Lower lobe of right lung (tissue), 2 donors: Measurements from ENCODE around the gene HMGB4. TPM values are rescaled to one million over a fixed set of nuclear protein-coding genes. Genes with fewer than 3 reads are reported as not detected.

Experiments used
- ATAC-seq, 2 donors: fragments of 200-7000 bp; cut with Tn5 transposase; one replicate each; pipeline ENCODE4 v1.9.1; 2020 to 2022; ENCODE audit warnings: mild to moderate bottlenecking in 2 of 2, moderate library complexity in 2 of 2
- DNase-seq: peaks from one replicate; pipeline ENCODE4 v3.0.0-alpha.2; 2020
- H3K27ac ChIP-seq: fragments of 200-600 bp; one replicate; pipeline ENCODE4 v1.8.0; 2022
- H3K27me3 ChIP-seq: fragments of 200-600 bp; one replicate; pipeline ENCODE4 v1.8.0; 2022; ENCODE audit warnings: low read depth
- H3K36me3 ChIP-seq: fragments of 200-600 bp; one replicate; pipeline ENCODE4 v1.8.0; 2022; ENCODE audit warnings: mild to moderate bottlenecking
- H3K4me1 ChIP-seq: fragments of 200-600 bp; one replicate; pipeline ENCODE4 v1.8.0; 2022
- H3K4me3 ChIP-seq: fragments of 200-600 bp; one replicate; pipeline ENCODE4 v1.8.0; 2022; ENCODE audit warnings: mild to moderate bottlenecking
- H3K9me3 ChIP-seq: fragments of 200-600 bp; one replicate; pipeline ENCODE4 v1.8.0; 2022
- intact Hi-C: fragments of 100-400 bp; cut with DNase I; formaldehyde crosslinking; loops from one replicate; pipeline ENCODE4 v1.11.0; 2022
- total RNA-seq: library from RNA; stranded (reverse); fragmentation: NEBNext Ultra II Directional; extraction: Animal tissue kit (Norgen Biotek cat#: 25700); gene quantifications from one replicate; pipeline ENCODE4 v1.2.1, GENCODE V29; 2021
- TF ChIP-seq, protein P1 (sequence below): fragments of 200-600 bp; IDR thresholded peaks from one replicate; pipeline ENCODE4 v1.8.0; 2022; ENCODE audit warnings: antibody characterized with exemption, mild to moderate bottlenecking
- donor health status: DM: no; HTN: yes; CAD: no; lungs with severe emphysema.

HMGB4 gene
- total RNA-seq, 1 donor from 2014 or later, result not detected

DNA sequence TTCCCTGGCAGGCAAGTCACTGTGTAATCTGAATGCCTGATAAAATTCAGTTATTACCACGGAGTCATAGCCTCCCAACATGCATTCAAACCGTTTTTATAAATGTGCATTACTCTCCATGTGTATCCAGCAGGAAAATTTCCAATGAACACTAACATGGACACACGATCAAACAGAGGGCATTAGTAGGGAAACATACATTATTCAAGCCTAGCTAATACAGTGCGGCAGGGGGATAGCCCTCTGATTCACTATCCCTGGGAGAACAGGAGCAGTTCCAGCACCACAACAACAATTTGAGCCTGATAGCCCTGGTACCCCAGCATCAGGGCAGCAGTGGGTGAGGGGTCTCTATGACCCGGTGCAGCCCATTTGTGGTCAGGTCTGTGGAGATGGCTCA, 35.8 kb upstream of the HMGB4 start:
- Histone ChIP-seq H3K4me3 (no peak overlapping the region), H3K4me1 (no peaks in the 10 kb centered on the region), H3K27me3 (no peaks in the 10 kb centered on the region), H3K9me3 (no peaks in the 10 kb centered on the region), H3K27ac (no peak overlapping the region), H3K36me3 (no peaks in the 10 kb centered on the region)
- ATAC-seq, result no peak
- intact Hi-C loops, result no loop called here
- TF ChIP-seq, protein P1, sequence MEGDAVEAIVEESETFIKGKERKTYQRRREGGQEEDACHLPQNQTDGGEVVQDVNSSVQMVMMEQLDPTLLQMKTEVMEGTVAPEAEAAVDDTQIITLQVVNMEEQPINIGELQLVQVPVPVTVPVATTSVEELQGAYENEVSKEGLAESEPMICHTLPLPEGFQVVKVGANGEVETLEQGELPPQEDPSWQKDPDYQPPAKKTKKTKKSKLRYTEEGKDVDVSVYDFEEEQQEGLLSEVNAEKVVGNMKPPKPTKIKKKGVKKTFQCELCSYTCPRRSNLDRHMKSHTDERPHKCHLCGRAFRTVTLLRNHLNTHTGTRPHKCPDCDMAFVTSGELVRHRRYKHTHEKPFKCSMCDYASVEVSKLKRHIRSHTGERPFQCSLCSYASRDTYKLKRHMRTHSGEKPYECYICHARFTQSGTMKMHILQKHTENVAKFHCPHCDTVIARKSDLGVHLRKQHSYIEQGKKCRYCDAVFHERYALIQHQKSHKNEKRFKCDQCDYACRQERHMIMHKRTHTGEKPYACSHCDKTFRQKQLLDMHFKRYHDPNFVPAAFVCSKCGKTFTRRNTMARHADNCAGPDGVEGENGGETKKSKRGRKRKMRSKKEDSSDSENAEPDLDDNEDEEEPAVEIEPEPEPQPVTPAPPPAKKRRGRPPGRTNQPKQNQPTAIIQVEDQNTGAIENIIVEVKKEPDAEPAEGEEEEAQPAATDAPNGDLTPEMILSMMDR, result no peak
- DNase-seq, result no peak

- H3K9me3 ChIP-seq, result no peaks in the 10 kb centered on the region
- no peaks in the 10 kb centered on the region for H3K36me3 ChIP-seq
- intact Hi-C loops, result no loop called here
- TF ChIP-seq, protein P1, result no peak
- no peak for DNase-seq
- H3K27me3 ChIP-seq, result no peaks in the 10 kb centered on the region
- ATAC-seq, result no peak
- H3K4me3 ChIP-seq, result no peak overlapping the region
- no peaks in the 10 kb centered on the region for H3K4me1 ChIP-seq
- H3K27ac ChIP-seq, result no peak overlapping the region
Measured at GRCh38 chr1:33828654-33829053, 35.2 kb upstream of the HMGB4 start.

DNA sequence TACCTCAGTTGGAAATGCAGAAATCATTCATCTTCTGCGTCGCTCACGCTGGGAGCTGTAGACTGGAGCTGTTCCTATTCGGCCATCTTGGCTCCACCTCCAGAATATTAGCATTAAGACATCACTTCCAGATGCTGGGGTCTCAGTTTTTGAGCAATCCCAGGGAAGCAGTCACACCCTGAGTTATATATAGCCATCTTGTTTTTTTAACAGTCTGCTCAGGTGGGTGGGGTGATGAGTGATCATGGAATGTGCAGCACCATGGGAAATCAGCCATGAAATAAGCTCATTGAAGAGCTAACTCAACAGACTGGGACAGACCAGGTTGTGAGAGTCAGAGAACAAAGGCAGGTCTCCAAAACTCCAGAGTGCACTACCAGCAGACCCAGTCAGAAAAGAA, 27.0 kb upstream of the HMGB4 start:
- H3K36me3 ChIP-seq, result no peaks in the 10 kb centered on the region
- H3K4me3 ChIP-seq, result no peak overlapping the region
- TF ChIP-seq, protein P1, result no peak
- no peak overlapping the region for H3K27ac ChIP-seq
- no peaks in the 10 kb centered on the region for H3K27me3 ChIP-seq
- DNase-seq, result no peak
- no peaks in the 10 kb centered on the region for H3K9me3 ChIP-seq
- no peaks in the 10 kb centered on the region for H3K4me1 ChIP-seq
- intact Hi-C loops, result no loop called here
- no peak for ATAC-seq

- no peak for DNase-seq
Measured at GRCh38 chr1:33837635-33838034, 26.2 kb upstream of the HMGB4 start.

GRCh38 chr1:33841494-33841893, 22.4 kb upstream of the HMGB4 start:
- TF ChIP-seq, protein P1, result no peak
- intact Hi-C loops, result no loop called here
- no peaks in the 10 kb centered on the region for H3K27me3 ChIP-seq
- peak; percentile 82 to 90 for ATAC-seq
- no peak overlapping the region for H3K4me3 ChIP-seq
- DNase-seq, result no peak
- no peaks in the 10 kb centered on the region for H3K4me1 ChIP-seq
- no peaks in the 10 kb centered on the region for H3K36me3 ChIP-seq
- H3K27ac ChIP-seq, result no peak overlapping the region
- no peaks in the 10 kb centered on the region for H3K9me3 ChIP-seq

More at GRCh38 chr1:33837635-33838034, 26.2 kb upstream of the HMGB4 start:
- no peak for ATAC-seq
- H3K27me3 ChIP-seq, result no peaks in the 10 kb centered on the region
- H3K4me1 ChIP-seq, result no peaks in the 10 kb centered on the region
- H3K27ac ChIP-seq, result no peak overlapping the region
- TF ChIP-seq, protein P1, result no peak
- no peak overlapping the region for H3K4me3 ChIP-seq
- H3K36me3 ChIP-seq, result no peaks in the 10 kb centered on the region
- intact Hi-C loops, result no loop called here
- no peaks in the 10 kb centered on the region for H3K9me3 ChIP-seq

DNA sequence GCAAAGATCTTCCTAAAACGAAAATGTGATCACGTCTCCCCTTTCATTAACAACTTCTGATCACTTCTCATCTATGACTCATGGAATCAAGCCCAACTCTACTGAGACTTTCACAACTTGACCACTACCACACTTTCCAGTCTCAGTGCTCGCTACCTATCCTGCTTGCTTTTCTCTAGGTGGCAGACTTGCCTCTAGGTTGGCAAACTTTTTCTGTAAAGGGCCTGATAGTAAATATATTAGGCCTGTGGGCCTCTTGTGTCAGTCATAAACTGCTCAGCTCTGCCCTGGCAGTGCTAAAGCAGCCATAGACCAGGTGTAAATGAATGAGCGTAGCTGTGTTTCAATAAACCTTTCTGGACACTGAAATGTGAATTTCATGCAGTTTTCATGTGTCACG, 21.5 kb upstream of the HMGB4 start:
- H3K9me3 ChIP-seq, result no peaks in the 10 kb centered on the region
- ATAC-seq (peak in 1 of 2 donors; percentile 25), DNase-seq (no peak)
- H3K36me3 ChIP-seq, result no peaks in the 10 kb centered on the region
- intact Hi-C loops, result no loop called here
- H3K27ac ChIP-seq, result no peak overlapping the region
- TF ChIP-seq, protein P1, result no peak
- H3K4me3 ChIP-seq, result no peak overlapping the region
- no peaks in the 10 kb centered on the region for H3K4me1 ChIP-seq
- no peaks in the 10 kb centered on the region for H3K27me3 ChIP-seq
